GM12801 (cell line): ENCODE data around the gene SMIM12.

ENCODE experiments used
- TF ChIP-seq, protein P1 (sequence below): IDR thresholded peaks from one replicate; pipeline ENCODE4 v1.5.1; 2011; ENCODE audit warnings: control low read depth; ENCODE audit not compliant: insufficient read length; ENCODE audit errors: extremely low read depth

The SMIM12 gene

DNA sequence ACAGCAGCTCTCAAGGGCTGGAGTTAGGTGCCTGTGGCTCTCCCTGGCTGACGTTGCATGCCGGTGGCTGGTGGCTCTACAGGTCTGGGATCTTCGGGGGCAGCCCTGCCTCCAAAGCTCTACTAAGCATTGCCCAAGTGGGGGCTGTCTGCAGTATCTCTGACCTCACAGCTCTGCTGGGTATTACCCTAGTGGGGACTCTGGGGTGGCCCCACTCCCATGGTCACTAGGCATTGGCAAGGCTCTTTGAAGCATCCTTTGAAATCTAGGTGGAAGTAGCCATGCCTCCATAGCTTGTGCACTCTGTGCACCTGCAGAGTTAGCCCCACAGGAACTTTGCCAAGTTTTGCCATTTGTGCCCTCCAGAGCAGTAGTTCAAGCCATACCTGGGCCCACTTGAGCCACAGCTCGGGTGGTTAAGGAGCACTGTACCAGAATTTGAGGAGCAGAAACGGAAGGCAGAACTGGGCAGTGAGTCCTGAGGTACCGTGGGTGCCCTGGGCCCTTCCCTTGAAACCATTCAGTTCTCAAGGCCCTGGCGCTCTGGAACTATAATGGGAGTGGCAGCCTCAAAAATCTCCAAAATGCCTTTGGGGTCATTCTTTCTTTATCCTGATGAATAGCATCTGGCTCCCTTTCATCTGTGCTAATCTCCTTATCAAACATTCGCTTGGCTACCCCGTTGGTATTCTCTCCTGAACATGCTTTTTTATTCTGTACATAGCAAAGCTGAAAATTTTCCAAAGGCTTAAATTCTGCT, 51.3 kb downstream of the SMIM12 start:
- TF ChIP-seq, protein P1, sequence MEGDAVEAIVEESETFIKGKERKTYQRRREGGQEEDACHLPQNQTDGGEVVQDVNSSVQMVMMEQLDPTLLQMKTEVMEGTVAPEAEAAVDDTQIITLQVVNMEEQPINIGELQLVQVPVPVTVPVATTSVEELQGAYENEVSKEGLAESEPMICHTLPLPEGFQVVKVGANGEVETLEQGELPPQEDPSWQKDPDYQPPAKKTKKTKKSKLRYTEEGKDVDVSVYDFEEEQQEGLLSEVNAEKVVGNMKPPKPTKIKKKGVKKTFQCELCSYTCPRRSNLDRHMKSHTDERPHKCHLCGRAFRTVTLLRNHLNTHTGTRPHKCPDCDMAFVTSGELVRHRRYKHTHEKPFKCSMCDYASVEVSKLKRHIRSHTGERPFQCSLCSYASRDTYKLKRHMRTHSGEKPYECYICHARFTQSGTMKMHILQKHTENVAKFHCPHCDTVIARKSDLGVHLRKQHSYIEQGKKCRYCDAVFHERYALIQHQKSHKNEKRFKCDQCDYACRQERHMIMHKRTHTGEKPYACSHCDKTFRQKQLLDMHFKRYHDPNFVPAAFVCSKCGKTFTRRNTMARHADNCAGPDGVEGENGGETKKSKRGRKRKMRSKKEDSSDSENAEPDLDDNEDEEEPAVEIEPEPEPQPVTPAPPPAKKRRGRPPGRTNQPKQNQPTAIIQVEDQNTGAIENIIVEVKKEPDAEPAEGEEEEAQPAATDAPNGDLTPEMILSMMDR: no peak

- TF ChIP-seq, protein P1: no peak
These were observed 53.2 kb downstream of the SMIM12 start for GRCh38 chr1:34806396-34806795.

DNA sequence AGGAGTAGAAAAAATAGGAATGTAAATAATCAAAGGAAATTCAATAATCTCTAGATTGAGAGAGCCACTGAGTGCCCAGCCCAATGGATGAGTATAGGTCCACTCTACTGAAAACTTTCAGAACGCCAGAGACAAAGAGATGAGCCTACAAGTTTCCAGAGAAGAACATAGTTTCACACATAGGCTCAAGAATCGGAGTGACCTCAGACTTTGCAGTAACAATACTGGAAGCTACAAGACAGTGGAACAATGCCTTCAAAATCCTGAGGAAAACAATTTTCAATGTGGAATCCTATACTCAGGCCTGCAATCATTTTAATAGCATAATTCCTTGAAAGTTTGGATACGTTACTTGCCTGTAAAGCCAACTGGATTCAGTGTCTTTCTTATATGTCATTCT, 55.8 kb downstream of the SMIM12 start:
- TF ChIP-seq, protein P1: no peak
